Body of pancreas (tissue), 4 donors: ENCODE results near the gene SPOUT1.

ENCODE experiments used
- CTCF ChIP-seq, 7 experiments: fragments of 450-650 bp in 4 of 7; fragments of 200-600 bp in 3 of 7; sonication (generic) in 3 of 7; IDR thresholded peaks; one replicate each; pipeline ENCODE4 v1.5.1; 2016 to 2019; ENCODE audit warnings: antibody characterized with exemption in 7 of 7
- POLR2A ChIP-seq, 3 donors: fragments of 450-650 bp; IDR thresholded peaks; one replicate each; pipeline ENCODE4 v1.6.1; 2016; ENCODE audit warnings: antibody characterized with exemption in 3 of 3, mild to moderate bottlenecking in 2 of 3

DNA sequence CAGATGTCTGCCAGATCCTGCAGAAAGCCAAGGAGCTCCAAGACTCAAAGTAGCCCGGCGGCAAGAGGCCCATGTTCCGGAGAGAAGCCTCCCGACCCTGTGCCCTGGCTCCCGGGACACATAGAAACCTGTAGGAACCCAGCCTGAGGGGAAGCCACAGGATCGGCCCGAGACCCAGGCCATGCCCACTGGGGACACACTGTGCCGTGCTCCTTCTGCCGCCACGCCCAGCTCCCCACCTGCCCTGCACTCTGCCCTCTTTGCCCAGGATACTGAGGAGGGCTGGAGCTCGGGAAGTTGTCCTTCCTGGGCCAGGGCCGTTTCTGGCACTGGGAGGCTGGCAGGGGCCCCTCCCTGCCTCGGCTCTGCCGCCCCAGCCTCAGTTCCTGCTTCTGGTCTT is 21.8 kb downstream of the SPOUT1 start:
- TF ChIP-seq CTCF (IDR thresholded peaks at IDR 0.05) (no peak), POLR2A (IDR thresholded peaks at IDR 0.05) (no peak)
